ENCODE results near the gene AKAP14.
"Not testable (repeated sequence)": the region's sequence is repeated elsewhere in the genome, so short reads cannot be mapped to it uniquely, and the experiment has no call there.

The AKAP14 gene
- 0 reads per million in 2 donors for total RNA-seq

DNA sequence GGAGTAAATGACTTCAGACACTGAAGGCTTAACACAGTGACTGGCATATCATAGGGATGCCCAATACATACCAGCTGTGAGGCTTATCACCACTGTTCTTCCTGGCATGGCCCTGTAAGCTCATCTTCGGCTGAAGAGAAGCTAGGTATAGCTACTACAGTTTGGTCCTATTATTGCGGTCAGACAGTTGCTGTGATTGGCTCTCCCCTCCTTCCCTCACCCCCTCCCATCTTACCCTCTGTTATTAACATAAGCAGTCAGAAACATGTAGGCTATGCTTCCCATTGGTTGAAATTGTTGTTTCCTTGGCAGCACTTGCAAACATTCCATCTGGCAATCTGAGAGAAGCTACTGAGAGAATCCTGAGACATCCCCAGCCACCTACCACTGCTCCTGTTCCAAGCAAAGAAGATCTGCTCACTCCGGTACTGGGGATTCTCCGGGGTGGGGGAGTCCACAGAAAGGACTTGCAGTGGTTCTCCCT lies at the start of gene AKAP14:
AKAP14 (plus strand) TSS at position 51 of the 484 bp plus-strand sequence. CDS start 7,331 bp downstream, outside the sequence.
- no peak for DNase-seq

DNA sequence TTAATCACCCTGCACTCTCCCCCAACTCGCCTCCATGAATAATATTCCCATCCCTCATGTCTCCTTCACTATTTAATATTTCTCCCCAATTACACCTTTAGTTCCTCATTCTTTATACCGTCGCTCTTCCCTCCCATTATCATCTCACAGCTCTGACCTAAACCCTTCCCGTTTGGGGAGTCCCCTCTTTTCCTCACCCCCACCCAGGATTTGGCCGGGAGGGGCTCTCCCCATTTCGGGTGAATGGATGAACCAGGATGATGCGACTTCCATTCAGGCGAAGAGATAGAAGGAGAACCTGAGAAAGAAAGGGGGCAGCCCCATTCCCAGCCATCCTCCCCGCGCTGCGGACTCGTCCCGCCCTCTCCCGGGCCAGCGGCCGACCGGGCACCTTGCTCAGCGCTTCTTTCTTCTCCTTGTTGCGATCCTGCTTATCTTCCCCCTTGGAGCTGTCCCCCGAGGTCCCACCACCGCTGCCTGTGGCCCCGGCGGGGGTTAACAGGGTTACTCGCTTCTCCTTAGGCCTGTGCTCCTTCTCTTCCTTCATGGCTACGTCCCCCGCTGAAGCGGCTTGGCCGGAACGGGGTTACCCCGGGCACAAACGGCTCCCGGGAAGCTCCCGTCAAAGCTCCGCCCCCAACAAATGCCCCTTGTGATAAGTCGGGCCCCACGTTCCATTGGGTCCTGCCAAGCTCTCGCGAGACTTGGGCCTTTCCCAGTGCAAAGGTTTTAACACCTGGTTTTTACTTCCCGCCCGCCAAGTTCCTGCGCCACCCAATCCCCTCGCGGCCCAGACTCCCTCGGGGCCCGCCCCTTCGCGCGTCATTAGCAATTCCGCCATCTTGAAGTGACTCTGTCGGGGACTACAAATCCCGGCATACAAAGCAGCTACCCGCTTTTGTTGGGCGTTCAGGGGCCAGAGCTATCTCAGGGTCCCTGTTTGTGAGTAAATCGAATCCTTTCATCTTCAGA lies 43.0 kb upstream of the AKAP14 start, which contains the start of gene UPF3B:
UPF3B (minus strand) TSS at position 582 of the 972 bp plus-strand sequence; CDS start at position 547, 35 bp downstream.
- DNase-seq: peak; percentile 76

DNA sequence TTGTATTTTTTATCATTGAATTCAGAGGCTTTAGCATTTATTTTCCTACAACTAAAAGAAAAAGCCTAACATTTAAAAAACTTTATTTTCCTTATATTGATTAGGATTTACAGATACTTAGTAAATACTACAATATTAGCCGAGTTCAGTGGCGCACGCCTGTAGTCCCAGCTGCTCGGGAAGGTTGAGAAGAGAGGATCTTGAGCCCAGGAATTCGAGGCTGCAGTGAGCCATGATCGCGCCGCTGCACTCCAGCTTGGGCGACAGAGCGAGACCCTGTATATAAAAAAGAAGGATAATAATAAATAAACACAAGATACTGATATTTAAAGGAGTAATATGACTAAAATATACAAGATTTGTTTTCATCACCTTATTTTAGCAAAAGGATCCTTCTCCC lies 42.2 kb upstream of the AKAP14 start:
- no peak for DNase-seq

DNA sequence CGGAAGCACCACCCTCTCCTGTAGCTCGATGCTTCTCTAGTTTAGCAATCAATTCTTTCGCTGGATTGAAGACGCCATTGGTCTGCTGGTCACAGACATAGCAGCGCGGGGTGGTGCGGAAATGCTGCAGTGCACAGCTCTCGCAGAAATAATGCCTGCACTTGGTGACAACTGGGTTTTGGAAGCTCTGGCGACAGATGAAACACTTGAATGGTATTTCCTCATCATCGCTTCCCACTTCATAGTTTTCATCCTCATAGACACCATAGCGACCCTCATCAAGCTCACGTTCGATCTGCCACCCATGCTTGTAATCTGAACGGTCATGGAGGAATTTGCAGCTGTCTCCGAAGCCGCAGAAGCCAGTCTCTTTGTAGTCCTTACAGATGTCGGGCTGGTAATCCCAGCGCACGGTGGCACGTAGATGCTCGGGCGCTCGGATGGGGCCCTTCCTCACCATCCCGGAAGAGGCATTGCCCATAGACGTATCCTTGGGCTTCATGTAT lies 25.0 kb upstream of the AKAP14 start:
- no peak for DNase-seq

DNA sequence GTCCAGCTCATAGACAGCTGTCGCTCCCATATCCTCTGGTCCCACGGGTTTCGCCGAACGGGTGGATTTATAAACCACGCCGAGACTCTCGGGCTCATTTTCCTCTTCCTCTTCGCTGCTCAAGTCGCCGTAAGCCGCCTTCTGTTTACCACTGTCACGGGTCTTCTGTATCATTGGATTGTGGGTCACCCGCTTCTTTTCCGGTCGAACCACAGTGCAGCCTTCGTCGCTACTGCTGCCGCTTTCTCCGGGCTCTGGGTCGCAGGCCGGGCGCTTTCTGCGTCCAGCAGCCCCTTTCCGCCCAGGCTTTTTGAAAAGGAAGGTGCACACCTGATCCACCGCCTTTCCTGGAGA lies 24.5 kb upstream of the AKAP14 start:
- DNase-seq: no peak

DNA sequence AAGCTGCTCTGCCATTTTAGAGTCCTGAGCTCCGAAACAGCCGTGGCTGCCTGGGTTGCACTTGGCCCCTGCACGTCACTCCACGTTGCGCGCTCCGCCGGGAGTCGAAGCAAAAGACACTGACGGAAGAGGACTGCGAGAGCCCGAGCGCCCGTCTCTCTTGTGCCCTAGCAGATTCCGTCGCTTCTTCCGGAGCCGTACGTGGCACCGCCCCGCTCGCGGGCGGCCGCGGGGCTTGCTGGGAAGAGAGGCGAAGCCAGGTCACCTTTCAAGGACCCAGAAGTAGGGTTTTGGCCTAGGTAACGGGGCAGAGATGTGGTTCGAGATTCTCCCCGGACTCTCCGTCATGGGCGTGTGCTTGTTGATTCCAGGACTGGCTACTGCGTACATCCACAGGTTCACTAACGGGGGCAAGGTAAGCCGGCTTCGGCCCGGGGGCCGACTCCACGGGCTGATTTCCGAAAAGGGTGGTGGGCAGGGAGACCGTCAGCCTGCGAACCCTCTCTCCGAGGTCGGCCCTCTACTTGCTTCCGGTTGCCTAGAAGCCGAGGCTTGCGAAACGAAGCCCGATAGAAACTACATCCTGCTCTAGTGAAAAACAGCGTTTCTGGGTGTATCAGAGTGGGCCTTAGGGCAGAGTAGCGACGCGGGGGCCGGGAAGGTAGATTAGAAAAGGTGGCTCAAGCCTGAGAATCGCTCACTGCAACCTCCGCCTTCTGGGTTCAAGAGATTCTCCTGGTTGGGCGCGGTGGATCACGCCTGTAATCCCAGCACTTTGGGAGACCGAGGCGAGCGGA lies 23.9 kb upstream of the AKAP14 start, which contains the start of the genes NDUFA1 and RNF113A:
NDUFA1 (plus strand) TSS at position 234 of the 797 bp plus-strand sequence; CDS start at position 314, 80 bp downstream.
RNF113A (minus strand) TSS at position 135 of the 797 bp plus-strand sequence; CDS start at position 15, 120 bp downstream.
- DNase-seq: peak; percentile 78

DNA sequence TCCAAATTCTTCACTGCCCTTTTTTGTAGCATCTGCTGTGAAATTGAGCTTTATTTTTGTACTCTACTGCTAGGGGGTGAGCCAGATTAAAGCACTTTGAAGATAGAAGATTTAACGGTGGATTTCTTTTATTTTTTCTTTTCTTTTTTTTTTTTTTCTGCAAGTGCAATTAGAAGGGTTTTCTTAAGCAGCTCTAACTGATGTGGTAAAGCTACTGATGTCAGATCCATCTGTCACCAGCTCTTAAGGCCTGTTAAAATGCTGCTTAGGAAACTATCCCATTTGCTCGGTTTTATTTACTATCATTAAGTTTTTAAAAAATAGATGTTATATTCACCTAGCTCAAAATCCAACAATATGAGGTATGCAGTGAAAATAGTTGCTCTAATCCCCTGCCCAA lies 17.0 kb upstream of the AKAP14 start:
- DNase-seq: no peak

DNA sequence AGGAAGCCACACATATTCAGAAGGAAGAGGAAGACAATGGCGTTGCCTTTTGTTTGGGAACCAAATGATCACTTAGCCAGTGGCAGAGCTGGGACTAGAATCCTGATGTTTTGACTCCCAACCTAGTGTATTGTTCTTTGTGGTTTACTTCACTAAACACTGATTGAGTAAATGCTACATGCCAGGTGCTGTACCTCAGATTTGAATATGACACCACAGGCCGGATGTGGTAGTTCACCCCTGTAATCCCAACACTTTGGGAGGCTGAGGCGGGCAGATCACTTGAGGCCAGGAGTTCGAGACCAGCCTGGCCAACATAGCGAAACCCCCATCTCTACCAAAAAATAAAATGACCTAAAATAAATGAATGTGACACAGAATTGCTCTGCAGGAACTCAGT lies 15.6 kb upstream of the AKAP14 start:
- no peak for DNase-seq

DNA sequence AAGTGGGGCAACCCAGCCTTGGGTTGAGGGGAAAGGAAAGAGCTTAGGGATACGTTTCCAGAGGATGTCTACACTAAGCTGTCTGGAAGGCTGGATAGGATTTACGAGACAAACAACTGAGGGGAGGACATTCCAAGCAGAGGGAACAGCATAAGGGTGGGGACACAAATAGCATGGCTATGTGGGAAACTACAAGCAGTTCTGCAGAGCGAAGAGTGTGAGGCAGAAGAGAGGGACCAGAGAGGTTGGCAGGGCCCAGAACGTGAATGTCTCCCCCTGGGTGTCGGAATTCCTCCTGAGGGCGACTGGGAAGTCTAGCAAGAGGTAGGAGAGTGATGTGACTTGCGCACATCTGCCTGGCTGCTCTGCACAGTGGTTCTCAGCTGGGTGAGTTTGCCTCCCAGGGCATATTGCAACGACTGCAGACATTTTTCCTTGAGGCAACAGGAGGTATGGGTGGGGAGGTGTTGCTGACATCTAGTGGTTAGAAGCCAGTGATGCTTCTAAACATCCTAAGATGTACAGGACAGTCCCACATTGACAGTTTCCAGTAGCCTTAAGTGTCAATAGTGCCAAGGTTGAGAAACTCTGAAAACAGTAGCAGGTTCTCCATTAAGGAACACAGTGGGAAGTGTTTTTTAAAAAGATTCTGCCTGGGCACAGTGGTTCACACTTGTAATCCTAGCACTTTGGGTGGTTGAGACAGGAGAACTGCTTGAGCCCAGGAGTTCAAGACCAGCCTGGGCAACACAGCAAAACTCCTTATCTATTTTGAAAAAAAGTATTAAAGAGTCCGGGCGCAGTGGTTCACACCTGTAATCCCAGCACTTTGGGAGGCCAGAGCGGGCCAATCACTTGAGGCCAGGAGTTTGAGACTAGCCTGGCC lies 14.9 kb upstream of the AKAP14 start:
- DNase-seq: no peak

DNA sequence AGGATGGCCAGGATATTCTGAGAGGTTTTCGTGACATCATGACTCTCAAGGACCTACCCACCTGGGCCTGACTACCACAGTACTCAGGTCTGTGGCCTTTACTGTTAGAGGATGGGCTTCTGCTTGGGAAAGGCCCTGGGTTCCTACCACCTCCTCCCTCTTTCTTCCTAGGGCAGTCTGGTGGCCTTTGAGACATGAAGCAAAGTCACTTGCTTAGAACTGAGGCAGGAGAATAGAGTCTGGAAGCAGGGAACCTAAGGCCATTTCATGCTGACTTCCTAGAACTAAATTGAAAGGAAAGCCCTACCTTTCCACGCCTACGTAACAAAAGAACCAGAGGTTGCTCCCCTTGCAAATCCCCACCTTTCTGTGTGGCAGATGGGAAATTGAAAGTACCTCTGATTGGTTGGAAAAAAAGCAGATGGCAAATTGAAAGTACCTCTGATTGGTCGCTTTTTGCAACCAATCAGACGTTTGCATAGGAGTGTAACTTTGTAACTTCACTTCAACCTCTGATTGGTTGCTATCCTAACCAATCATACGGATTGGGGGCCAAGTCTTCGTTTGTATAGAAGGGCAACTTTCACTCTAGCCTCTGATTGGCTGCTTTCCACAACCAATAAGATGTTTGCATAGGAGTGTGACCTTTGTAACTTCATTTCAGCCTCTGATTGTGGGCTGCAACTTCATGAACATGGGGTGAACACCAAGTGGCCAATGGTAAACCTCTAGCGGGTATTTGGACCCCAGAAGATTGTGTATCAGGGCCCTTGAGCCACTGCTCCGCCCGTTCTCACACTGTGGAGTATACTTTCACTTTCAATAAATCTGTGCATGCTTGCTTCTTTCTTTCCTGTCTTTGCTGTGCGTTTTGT lies 9.9 kb upstream of the AKAP14 start:
- DNase-seq: no peak

DNA sequence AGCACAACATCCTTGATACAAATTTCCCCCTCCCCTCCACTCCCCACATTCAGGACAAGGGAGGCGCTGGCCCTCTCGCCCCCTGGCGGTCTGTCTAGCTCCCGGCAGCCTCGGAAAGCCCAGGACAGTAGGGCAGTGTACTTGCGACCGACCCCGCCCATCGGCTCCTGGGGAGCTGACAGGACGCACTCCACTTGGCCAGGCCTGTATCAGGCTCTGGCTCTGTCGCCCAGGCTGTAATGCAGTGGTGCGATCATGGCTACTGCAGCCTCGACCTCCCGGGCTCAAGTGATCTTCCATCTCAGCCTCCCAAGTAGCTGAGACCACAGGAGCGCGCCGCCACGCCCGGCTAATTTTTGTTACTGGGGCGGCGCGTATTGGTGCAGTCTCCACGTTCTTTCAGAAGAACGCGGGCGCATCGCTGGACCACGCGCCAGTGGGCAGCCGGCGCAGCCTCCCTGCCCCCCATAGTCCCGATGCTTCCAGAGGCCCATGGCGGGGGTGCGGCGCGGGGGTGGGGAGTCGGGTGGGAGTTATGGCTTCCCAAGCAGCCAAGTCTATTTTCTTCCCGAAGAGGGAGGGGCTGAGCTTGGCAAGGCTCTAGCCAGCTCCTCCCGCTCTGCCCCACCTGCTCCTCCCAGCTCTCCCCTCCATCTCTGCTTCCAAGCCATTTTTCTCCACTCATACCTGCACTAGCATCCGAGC lies 7.8 kb upstream of the AKAP14 start:
- DNase-seq: peak; percentile 17

DNA sequence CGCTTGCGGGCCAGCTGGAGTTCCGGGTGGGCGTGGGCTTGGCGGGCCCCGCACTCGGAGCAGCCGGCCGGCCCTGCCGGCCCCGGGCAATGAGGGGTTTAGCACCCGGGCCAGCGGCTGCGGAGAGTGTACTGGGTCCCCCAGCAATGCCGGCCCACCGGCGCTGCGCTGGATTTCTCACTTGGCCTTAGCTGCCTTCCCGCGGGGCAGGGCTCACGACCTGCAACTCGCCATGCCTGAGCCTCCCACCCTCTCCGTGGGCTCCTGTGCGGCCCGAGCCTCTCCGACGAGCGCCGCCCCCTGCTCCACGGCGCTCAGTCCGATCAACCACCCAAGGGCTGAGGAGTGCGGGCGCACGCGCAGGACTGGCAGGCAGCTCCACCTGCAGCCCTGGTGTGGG lies 5.1 kb upstream of the AKAP14 start:
- peak; percentile 11 for DNase-seq

DNA sequence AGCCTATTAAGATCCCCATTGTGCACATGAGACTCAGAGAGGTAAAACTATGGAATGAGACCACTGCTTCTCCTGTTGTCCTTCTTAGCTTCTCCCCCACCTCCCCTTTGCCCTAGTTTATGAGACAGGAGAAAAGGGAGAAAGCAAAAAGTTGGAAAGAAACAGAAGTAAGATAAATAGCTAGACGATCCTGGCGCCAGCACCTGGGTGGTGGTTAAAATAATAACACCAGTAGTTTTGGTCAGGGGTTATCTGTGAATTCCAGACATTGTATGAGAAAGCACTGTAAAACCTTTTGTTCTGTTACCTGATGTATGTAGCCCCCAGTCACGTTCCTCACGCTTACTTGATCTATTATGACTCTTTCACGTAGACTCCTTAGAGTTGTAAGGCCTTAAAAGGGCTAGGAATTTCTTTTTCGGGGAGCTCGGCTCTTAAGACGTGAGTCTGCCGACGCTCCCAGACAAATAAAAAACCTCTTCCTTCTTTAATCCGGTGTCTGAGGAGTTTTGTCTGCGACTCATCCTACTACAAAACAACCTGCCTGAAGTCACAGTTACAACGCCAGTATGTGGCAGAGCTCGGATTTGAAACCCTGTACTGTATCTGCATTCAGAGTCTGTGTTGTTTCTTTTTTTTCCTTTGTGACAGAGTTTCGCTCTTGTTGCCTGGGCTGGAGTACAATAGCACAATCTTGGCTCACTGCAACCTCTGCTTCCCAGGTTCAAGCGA lies 3.6 kb upstream of the AKAP14 start:
- not testable (repeated sequence) for DNase-seq

DNA sequence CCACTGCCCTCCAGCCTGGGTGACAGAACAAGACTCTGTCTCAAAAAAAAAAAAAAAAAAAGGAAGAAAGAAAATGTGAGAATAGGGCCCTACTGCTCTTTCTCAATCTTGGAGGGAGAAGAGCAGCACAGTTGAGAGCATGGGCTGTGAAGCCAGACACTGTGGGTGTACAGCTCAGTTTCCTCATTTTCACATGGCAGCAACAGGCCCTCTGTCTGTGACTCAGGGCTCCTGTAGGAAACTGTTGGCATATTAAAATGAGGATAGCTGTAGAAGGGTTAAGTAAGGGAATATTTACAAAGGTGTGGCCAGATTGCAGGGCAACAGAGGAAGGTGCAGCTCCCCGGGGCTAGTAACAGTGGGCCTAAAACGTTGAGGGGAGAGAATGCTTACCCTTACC lies 3.4 kb downstream of the AKAP14 start:
- no peak for DNase-seq

DNA sequence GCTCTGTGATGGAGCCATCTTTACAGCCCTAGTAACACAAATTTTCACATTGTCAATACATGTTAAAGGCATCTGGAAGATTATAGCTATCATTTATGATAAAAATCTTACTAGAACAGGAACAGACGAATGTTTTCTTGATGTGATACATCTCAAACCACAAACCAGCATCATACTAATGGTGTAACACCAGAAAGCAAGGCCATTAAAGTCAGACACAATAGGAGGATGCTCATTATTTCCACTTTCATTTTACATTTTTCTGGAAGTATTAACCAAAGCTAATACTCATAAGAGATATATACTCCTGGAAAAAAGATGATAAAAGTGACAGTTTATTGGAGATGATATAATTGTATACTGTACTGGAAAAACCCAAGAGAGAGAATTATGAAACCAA lies 5.3 kb downstream of the AKAP14 start:
- DNase-seq: no peak

DNA sequence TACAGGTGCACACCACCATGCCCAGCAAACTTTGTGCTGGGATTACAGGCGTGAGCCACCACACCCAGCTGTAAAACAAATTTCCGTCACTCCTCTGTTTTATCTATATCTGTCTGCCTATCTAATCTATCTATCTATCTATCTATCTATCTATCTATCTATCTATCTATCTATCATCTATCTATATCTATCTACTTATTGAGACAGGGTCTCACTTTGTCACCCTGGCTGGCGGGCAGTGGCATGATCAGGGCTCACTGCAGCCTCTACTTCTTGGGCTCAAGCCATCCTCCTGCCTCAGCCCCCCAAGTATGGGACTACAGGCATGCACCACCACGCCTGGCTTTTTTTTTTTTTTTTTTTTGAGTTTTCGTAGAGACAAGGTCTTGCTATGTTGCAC lies 20.6 kb downstream of the AKAP14 start:
- no peak for DNase-seq

DNA sequence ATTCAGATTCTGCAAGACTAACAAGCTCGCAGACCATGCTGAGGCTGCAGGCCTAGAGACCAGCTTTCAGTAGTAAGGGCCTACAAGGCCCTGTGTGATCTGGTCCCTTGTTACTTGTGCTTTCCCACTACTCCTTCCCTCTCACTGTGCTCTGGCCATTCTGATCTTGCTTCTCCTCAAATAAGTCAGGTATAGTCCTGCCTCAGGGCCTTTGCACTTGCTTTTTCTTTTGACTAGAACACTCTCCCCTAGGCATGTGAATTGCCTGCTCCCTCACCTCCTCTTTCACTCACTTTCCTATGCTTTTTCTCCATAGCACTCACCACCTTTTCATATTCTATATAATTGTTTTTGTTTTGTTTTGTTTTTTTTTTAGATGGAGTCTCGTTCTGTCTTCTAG lies 22.2 kb downstream of the AKAP14 start:
- DNase-seq: no peak

DNA sequence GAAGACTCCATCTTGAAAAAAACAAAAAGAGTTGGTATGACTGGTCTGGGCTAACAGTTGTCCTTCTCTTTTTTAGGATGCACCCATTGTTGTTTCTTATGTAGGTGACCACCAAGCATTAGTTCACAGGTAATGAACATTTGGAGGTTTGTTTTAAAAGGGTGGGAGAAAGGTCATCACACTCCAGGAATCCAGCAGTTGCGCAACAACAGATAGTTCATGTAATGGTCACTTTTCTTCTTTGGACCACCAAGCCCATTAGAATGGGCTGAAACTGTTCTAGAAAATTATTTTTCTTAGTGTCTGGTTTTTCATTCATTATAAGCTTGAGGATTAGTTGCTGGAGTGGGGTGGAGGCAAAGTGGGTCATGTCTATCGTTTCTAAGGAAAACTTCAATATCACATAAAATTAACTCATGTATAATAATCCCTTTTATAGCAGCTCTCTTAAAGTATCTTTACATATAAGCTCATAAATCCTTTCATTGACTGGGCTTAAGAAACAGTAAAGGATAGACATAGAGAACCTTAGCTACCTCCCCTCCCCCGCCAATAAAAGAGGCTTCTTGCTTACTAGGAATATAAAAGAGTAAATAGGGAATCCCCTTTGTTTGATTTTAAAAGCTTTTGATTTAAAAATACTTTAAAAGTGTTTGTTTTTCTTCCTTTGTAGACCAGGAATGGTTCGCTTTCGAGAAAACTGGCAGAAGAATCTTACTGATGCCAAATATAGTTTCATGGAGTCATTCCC lies 24.3 kb downstream of the AKAP14 start:
- no peak for DNase-seq

DNA sequence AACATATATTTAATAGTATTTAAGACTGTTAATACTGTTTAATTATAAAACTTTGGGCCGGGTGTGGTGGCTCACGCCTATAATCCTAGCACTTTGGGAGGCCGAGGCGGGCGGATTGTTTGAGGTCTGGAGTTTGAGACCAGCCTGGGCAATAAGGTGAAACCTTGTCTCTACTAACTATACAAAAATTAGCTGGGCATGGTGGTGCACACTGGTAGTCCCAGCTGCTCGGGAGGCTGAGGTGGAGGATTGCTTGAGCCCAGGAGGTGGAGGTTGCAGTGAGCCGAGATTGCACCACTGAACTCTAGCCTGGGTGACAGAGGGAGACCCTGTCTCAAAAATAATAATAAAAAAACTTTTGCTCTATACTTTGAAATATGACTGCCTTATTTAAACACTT lies 26.7 kb downstream of the AKAP14 start:
- DNase-seq: not testable (repeated sequence)
